Stimulated activated CD4-positive, alpha-beta T cell treated with anti-CD3 and anti-CD28 coated beads, Interleukin-12 subunit alpha, Interleukin-12 subunit beta, amount 100 ng/mL, for 24 hours (primary cell): ENCODE results near the gene ORM2.
"Not testable (repeated sequence)": the region's sequence is repeated elsewhere in the genome, so short reads cannot be mapped to it uniquely, and the experiment has no call there.

Experiments used
- DNase-seq, 2 experiments: peaks; one replicate each; pipeline ENCODE4 v3.0.0-alpha.2; 2020; ENCODE audit warnings: low read depth in 2 of 2

ORM2 gene

GRCh38 chr9:114331229-114332195, 1.8 kb downstream of the ORM2 start:
- DNase-seq: not testable (repeated sequence)

- not testable (repeated sequence) for DNase-seq
Measured at GRCh38 chr9:114332474-114333040, 2.9 kb downstream of the ORM2 start.

- DNase-seq: not testable (repeated sequence)
Measured at GRCh38 chr9:114333718-114334117, 4.0 kb downstream of the ORM2 start.

- no peak for DNase-seq
Measured at GRCh38 chr9:114334490-114334889, 4.8 kb downstream of the ORM2 start.

- DNase-seq: no peak
Measured at GRCh38 chr9:114335745-114336144, 6.1 kb downstream of the ORM2 start.

GRCh38 chr9:114336157-114336556, 6.5 kb downstream of the ORM2 start:
- DNase-seq: no peak

GRCh38 chr9:114336699-114337395, 7.2 kb downstream of the ORM2 start:
- no peak for DNase-seq

GRCh38 chr9:114338187-114338586, 8.5 kb downstream of the ORM2 start:
- DNase-seq: no peak

GRCh38 chr9:114339130-114339908, 9.7 kb downstream of the ORM2 start:
- DNase-seq: peak in 1 of 2 experiments; percentile 43

GRCh38 chr9:114341152-114341830, 11.6 kb downstream of the ORM2 start:
- DNase-seq: no peak

GRCh38 chr9:114341991-114342390, 12.3 kb downstream of the ORM2 start:
- no peak for DNase-seq

- DNase-seq: no peak
Measured at GRCh38 chr9:114342755-114343440, 13.2 kb downstream of the ORM2 start.

- DNase-seq: no peak
Measured at GRCh38 chr9:114343471-114344187, 14.0 kb downstream of the ORM2 start.

- no peak for DNase-seq
Measured at GRCh38 chr9:114344188-114344566, 14.5 kb downstream of the ORM2 start.

GRCh38 chr9:114344692-114345091, 15.0 kb downstream of the ORM2 start:
- no peak for DNase-seq

GRCh38 chr9:114345493-114346065, 15.9 kb downstream of the ORM2 start:
- no peak for DNase-seq

GRCh38 chr9:114346146-114346545, 16.5 kb downstream of the ORM2 start:
- DNase-seq: no peak

GRCh38 chr9:114347675-114348074, 18.0 kb downstream of the ORM2 start:
- DNase-seq: no peak

- no peak for DNase-seq
Measured at GRCh38 chr9:114348261-114348905, 18.7 kb downstream of the ORM2 start.
